ENCODE data around the gene KRTAP15-1. TPM values are rescaled to one million over a fixed set of nuclear protein-coding genes. Genes with fewer than 3 reads are reported as not detected.

Gene KRTAP15-1
- total RNA-seq, 4 donors from 2014 or later = not detected

DNA sequence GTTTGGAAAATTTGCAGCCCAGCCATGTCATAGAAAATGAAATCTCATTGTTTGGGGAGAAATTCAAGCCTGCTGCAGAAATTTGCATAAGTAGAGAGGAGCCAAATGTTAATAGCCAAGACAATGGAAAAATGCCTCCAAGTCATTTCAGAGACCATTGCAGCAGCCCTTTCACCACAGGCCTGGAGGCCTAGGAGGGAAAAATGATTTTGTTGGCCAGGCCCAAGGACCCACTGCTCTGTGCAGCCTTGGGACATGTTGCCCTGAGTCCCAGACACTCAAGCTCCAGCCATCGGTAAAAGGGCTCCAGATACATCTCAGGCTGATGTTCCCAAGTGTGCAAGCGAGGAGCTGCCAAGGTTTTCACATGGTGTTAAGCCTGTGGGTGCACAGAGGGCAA, 46.1 kb downstream of the KRTAP15-1 start:
- H3K27ac ChIP-seq = no peak overlapping the region
- no peak for DNase-seq
- no peak for TF ChIP-seq POLR2A (IDR thresholded peaks at IDR 0.05)
- H3K27me3 ChIP-seq = no peaks in the 10 kb centered on the region
- no peaks in the 10 kb centered on the region for H3K4me1 ChIP-seq
- H3K4me3 ChIP-seq = no peak overlapping the region
- intact Hi-C loops (cut with DNase I; ENCODE audit: low total_unique reads) = no loop called here
- peaks cover 0 to 2% of the 10 kb centered on the region in 2 donors for H3K36me3 ChIP-seq
- no peaks in the 10 kb centered on the region for H3K9me3 ChIP-seq

GRCh38 chr21:30487336-30487735, 47.3 kb downstream of the KRTAP15-1 start, which contains the start of gene KRTAP19-2:
KRTAP19-2 (minus strand) TSS chr21:30487436; CDS start chr21:30487348, 88 bp downstream.
- Histone ChIP-seq H3K4me3 (no peak within 1 kb of the TSS), H3K27ac (no peak within 1 kb of the TSS), H3K9me3 (no peaks in the 10 kb centered on the region), H3K4me1 (no peaks in the 10 kb centered on the region), H3K36me3 (peaks cover 0 to 2% of the 10 kb centered on the region in 2 donors), H3K27me3 (no peaks in the 10 kb centered on the region)
- no peak for DNase-seq
- intact Hi-C loops (cut with DNase I; ENCODE audit: low total_unique reads) = no loop called here
- TF ChIP-seq, protein P1, sequence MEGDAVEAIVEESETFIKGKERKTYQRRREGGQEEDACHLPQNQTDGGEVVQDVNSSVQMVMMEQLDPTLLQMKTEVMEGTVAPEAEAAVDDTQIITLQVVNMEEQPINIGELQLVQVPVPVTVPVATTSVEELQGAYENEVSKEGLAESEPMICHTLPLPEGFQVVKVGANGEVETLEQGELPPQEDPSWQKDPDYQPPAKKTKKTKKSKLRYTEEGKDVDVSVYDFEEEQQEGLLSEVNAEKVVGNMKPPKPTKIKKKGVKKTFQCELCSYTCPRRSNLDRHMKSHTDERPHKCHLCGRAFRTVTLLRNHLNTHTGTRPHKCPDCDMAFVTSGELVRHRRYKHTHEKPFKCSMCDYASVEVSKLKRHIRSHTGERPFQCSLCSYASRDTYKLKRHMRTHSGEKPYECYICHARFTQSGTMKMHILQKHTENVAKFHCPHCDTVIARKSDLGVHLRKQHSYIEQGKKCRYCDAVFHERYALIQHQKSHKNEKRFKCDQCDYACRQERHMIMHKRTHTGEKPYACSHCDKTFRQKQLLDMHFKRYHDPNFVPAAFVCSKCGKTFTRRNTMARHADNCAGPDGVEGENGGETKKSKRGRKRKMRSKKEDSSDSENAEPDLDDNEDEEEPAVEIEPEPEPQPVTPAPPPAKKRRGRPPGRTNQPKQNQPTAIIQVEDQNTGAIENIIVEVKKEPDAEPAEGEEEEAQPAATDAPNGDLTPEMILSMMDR (IDR thresholded peaks at IDR 0.05) = no peak
- no peak for TF ChIP-seq POLR2A (IDR thresholded peaks at IDR 0.05)

Other genes starting within 250 kb of the KRTAP15-1 start
- gene CLDN8, start 224.2 kb upstream of the KRTAP15-1 start, total RNA-seq = not detected
- gene KRTAP24-1, start 157.3 kb upstream of the KRTAP15-1 start, total RNA-seq = not detected
- gene KRTAP25-1, start 150.8 kb upstream of the KRTAP15-1 start, total RNA-seq = not detected
- not detected for gene KRTAP26-1, start 120.0 kb upstream of the KRTAP15-1 start, total RNA-seq
- not detected for gene KRTAP27-1, start 102.6 kb upstream of the KRTAP15-1 start, total RNA-seq
- gene KRTAP23-1, start 91.7 kb upstream of the KRTAP15-1 start, total RNA-seq = not detected
- not detected for gene KRTAP13-2, start 68.0 kb upstream of the KRTAP15-1 start, total RNA-seq
- gene KRTAP13-1, start 44.2 kb upstream of the KRTAP15-1 start, total RNA-seq = not detected
- not detected for gene KRTAP13-3, start 14.3 kb upstream of the KRTAP15-1 start, total RNA-seq
- not detected for gene KRTAP13-4, start 10.1 kb upstream of the KRTAP15-1 start, total RNA-seq
- not detected for gene KRTAP19-1, start 40.1 kb downstream of the KRTAP15-1 start, total RNA-seq
- not detected for gene KRTAP19-2, start 47.2 kb downstream of the KRTAP15-1 start, total RNA-seq
- not detected for gene KRTAP19-3, start 51.7 kb downstream of the KRTAP15-1 start, total RNA-seq
- gene KRTAP19-4, start 56.9 kb downstream of the KRTAP15-1 start, total RNA-seq = not detected
- not detected for gene KRTAP19-5, start 61.9 kb downstream of the KRTAP15-1 start, total RNA-seq
- gene KRTAP19-6, start 101.6 kb downstream of the KRTAP15-1 start, total RNA-seq = not detected
- not detected for gene KRTAP19-7, start 121.0 kb downstream of the KRTAP15-1 start, total RNA-seq
- gene KRTAP22-2, start 150.1 kb downstream of the KRTAP15-1 start, total RNA-seq = not detected
- not detected for gene KRTAP6-3, start 152.2 kb downstream of the KRTAP15-1 start, total RNA-seq
- not detected for gene KRTAP6-2, start 158.6 kb downstream of the KRTAP15-1 start, total RNA-seq
- not detected for gene KRTAP22-1, start 160.8 kb downstream of the KRTAP15-1 start, total RNA-seq
- gene KRTAP6-1, start 173.7 kb downstream of the KRTAP15-1 start, total RNA-seq = not detected
- gene KRTAP20-1, start 176.2 kb downstream of the KRTAP15-1 start, total RNA-seq = not detected
- gene KRTAP20-4, start 180.4 kb downstream of the KRTAP15-1 start, total RNA-seq = not detected
- gene KRTAP20-2, start 194.9 kb downstream of the KRTAP15-1 start, total RNA-seq = not detected
- gene KRTAP20-3, start 202.6 kb downstream of the KRTAP15-1 start, total RNA-seq = not detected

Measured in uterus (tissue), 4 donors.